ENCODE data around the gene GAS2L2. TPM values are rescaled to one million over a fixed set of nuclear protein-coding genes. Genes with fewer than 3 reads are reported as not detected.
A peak's percentile ranks its signal among the peaks of the same experiment; 100 is the strongest.
"Not testable (repeated sequence)": the region's sequence is repeated elsewhere in the genome, so short reads cannot be mapped to it uniquely, and the experiment has no call there.

Gene GAS2L2
- total RNA-seq, 2 donors from 2014 or later, result not detected

GRCh38 chr17:35765756-35766488 lies 12.9 kb upstream of the GAS2L2 start:
- H3K27me3 Mint-ChIP-seq, result no peaks in the 10 kb centered on the region
- no peak overlapping the region for H3K27ac Mint-ChIP-seq
- no peak for ATAC-seq
- H3K4me3 Mint-ChIP-seq, result no peak overlapping the region
- DNase-seq (ENCODE audit: low spot score), result no peak
- no peaks in the 10 kb centered on the region for H3K9me3 Mint-ChIP-seq
- H3K4me1 Mint-ChIP-seq (ENCODE audit: low read depth in 2 of 2), result peaks cover 6% of the 10 kb centered on the region in 2 donors
- H3K36me3 Mint-ChIP-seq, result no peaks in the 10 kb centered on the region

- DNase-seq (ENCODE audit: low spot score) (no peak), ATAC-seq (no peak)
- Mint-ChIP-seq H3K9me3 (no peaks in the 10 kb centered on the region), H3K4me1 (ENCODE audit: low read depth in 2 of 2) (peaks cover 6% of the 10 kb centered on the region in 2 donors), H3K27me3 (no peaks in the 10 kb centered on the region), H3K36me3 (no peaks in the 10 kb centered on the region), H3K27ac (no peak overlapping the region), H3K4me3 (peak overlapping the region; percentile 85)
These were observed 12.2 kb upstream of the GAS2L2 start for GRCh38 chr17:35765086-35765710.

- H3K4me1 Mint-ChIP-seq (ENCODE audit: low read depth in 2 of 2), result peaks cover 6% of the 10 kb centered on the region in 2 donors
- H3K4me3 Mint-ChIP-seq, result peak overlapping the region; percentile 85
- H3K27ac Mint-ChIP-seq, result peak overlapping the region in 1 of 2 donors; percentile 52
- H3K27me3 Mint-ChIP-seq, result no peaks in the 10 kb centered on the region
- no peaks in the 10 kb centered on the region for H3K9me3 Mint-ChIP-seq
- DNase-seq (ENCODE audit: low spot score), result peak; percentile 91
- no peaks in the 10 kb centered on the region for H3K36me3 Mint-ChIP-seq
- ATAC-seq, result peak; percentile 94 to 96
These were observed 11.3 kb upstream of the GAS2L2 start for GRCh38 chr17:35764123-35764991.

GRCh38 chr17:35763767-35764122 lies 10.7 kb upstream of the GAS2L2 start:
- Mint-ChIP-seq H3K9me3 (no peaks in the 10 kb centered on the region), H3K27ac (no peak overlapping the region), H3K36me3 (no peaks in the 10 kb centered on the region), H3K4me3 (peak overlapping the region; percentile 85), H3K27me3 (no peaks in the 10 kb centered on the region), H3K4me1 (ENCODE audit: low read depth in 2 of 2) (peaks cover 6% of the 10 kb centered on the region in 2 donors)
- ATAC-seq (no peak), DNase-seq (ENCODE audit: low spot score) (no peak)

- H3K4me3 Mint-ChIP-seq, result no peak overlapping the region
These were observed 8.6 kb upstream of the GAS2L2 start for GRCh38 chr17:35761601-35762000.

GRCh38 chr17:35760587-35760986 lies 7.5 kb upstream of the GAS2L2 start, which contains the start of gene C17orf50:
Gene C17orf50 (plus strand): TSS chr17:35760887. CDS start chr17:35760942, 55 bp downstream.
- Mint-ChIP-seq H3K9me3 (no peaks in the 10 kb centered on the region), H3K27me3 (no peaks in the 10 kb centered on the region), H3K36me3 (no peaks in the 10 kb centered on the region), H3K27ac (no peak within 1 kb of the TSS), H3K4me3 (no peak within 1 kb of the TSS), H3K4me1 (ENCODE audit: low read depth in 2 of 2) (peaks cover 6% of the 10 kb centered on the region in 2 donors)
- DNase-seq (ENCODE audit: low spot score) (no peak), ATAC-seq (no peak)

More at GRCh38 chr17:35761601-35762000, 8.6 kb upstream of the GAS2L2 start:
- no peaks in the 10 kb centered on the region for H3K27me3 Mint-ChIP-seq
- H3K36me3 Mint-ChIP-seq, result no peaks in the 10 kb centered on the region
- ATAC-seq (no peak), DNase-seq (ENCODE audit: low spot score) (no peak)
- H3K4me1 Mint-ChIP-seq (ENCODE audit: low read depth in 2 of 2), result peaks cover 6% of the 10 kb centered on the region in 2 donors
- no peak overlapping the region for H3K27ac Mint-ChIP-seq
- no peaks in the 10 kb centered on the region for H3K9me3 Mint-ChIP-seq

GRCh38 chr17:35757243-35757642 lies 4.2 kb upstream of the GAS2L2 start:
- H3K27me3 Mint-ChIP-seq, result no peaks in the 10 kb centered on the region
- H3K9me3 Mint-ChIP-seq, result no peaks in the 10 kb centered on the region
- no peaks in the 10 kb centered on the region for H3K4me1 Mint-ChIP-seq (ENCODE audit: low read depth in 2 of 2)
- no peak overlapping the region for H3K27ac Mint-ChIP-seq
- no peak overlapping the region for H3K4me3 Mint-ChIP-seq
- DNase-seq (ENCODE audit: low spot score) (no peak), ATAC-seq (no peak)
- H3K36me3 Mint-ChIP-seq, result no peaks in the 10 kb centered on the region

- no peak overlapping the region for H3K4me3 Mint-ChIP-seq
- DNase-seq (ENCODE audit: low spot score) (no peak), ATAC-seq (no peak)
- H3K36me3 Mint-ChIP-seq, result no peaks in the 10 kb centered on the region
- H3K4me1 Mint-ChIP-seq (ENCODE audit: low read depth in 2 of 2), result no peaks in the 10 kb centered on the region
- peaks cover 16 to 19% of the 10 kb centered on the region in 2 donors for H3K27me3 Mint-ChIP-seq
- no peaks in the 10 kb centered on the region for H3K9me3 Mint-ChIP-seq
- H3K27ac Mint-ChIP-seq, result no peak overlapping the region
These were observed 568 bp downstream of the GAS2L2 start for GRCh38 chr17:35752471-35752870.

- not testable (repeated sequence) for H3K4me1 Mint-ChIP-seq (ENCODE audit: low read depth in 2 of 2); H3K9me3 Mint-ChIP-seq; H3K27ac Mint-ChIP-seq; H3K36me3 Mint-ChIP-seq; H3K4me3 Mint-ChIP-seq; DNase-seq (ENCODE audit: low spot score); ATAC-seq
- peaks cover 16 to 19% of the 10 kb centered on the region in 2 donors for H3K27me3 Mint-ChIP-seq
These were observed 1.5 kb downstream of the GAS2L2 start for GRCh38 chr17:35751541-35751940.

- no peaks in the 10 kb centered on the region for H3K4me1 Mint-ChIP-seq (ENCODE audit: low read depth in 2 of 2)
- no peak overlapping the region for H3K4me3 Mint-ChIP-seq
- H3K27ac Mint-ChIP-seq, result no peak overlapping the region
- DNase-seq (ENCODE audit: low spot score), result no peak
- no peaks in the 10 kb centered on the region for H3K9me3 Mint-ChIP-seq
- H3K27me3 Mint-ChIP-seq, result peaks cover 16 to 19% of the 10 kb centered on the region in 2 donors
- ATAC-seq, result no peak
- no peaks in the 10 kb centered on the region for H3K36me3 Mint-ChIP-seq
These were observed 2.3 kb downstream of the GAS2L2 start for GRCh38 chr17:35750526-35751395.

- DNase-seq (ENCODE audit: low spot score) (no peak), ATAC-seq (no peak)
- H3K4me1 Mint-ChIP-seq (ENCODE audit: low read depth in 2 of 2), result no peaks in the 10 kb centered on the region
- no peaks in the 10 kb centered on the region for H3K36me3 Mint-ChIP-seq
- no peaks in the 10 kb centered on the region for H3K9me3 Mint-ChIP-seq
- H3K27ac Mint-ChIP-seq, result no peak overlapping the region
- no peak overlapping the region for H3K4me3 Mint-ChIP-seq
- peaks cover 16 to 19% of the 10 kb centered on the region in 2 donors for H3K27me3 Mint-ChIP-seq
These were observed 3.3 kb downstream of the GAS2L2 start for GRCh38 chr17:35749560-35750412.

GRCh38 chr17:35748979-35749378 lies 4.1 kb downstream of the GAS2L2 start:
- no peaks in the 10 kb centered on the region for H3K4me1 Mint-ChIP-seq (ENCODE audit: low read depth in 2 of 2)
- H3K27me3 Mint-ChIP-seq, result peaks cover 16 to 19% of the 10 kb centered on the region in 2 donors
- DNase-seq (ENCODE audit: low spot score), result no peak
- no peaks in the 10 kb centered on the region for H3K36me3 Mint-ChIP-seq
- H3K27ac Mint-ChIP-seq, result no peak overlapping the region
- H3K4me3 Mint-ChIP-seq, result no peak overlapping the region
- ATAC-seq, result no peak
- H3K9me3 Mint-ChIP-seq, result no peaks in the 10 kb centered on the region

Data from natural killer cell treated with Interleukin-12 subunit alpha and Interleukin-12 subunit beta and Interleukin-15 and Interleukin-18, amount 100 ng/mL, for 72 hours (primary cell).